ENCODE results near the gene DIDO1. TPM values are rescaled to one million over a fixed set of nuclear protein-coding genes. Genes with fewer than 3 reads are reported as not detected.

Gene DIDO1
- polyA plus RNA-seq, 1 experiment: 19.8 TPM

- peaks cover 32% of the 10 kb centered on the region for H3K36me3 ChIP-seq (ENCODE audit: control insufficient read depth, insufficient read depth, low read length)
- no peak overlapping the region for H3K4me3 ChIP-seq (ENCODE audit: low read depth, low read length)
- ChIA-PET CTCF (interaction anchor here (0.9 to 1.5 kb wide), 2 partner anchors 24 to 47 kb away, joined by 3 to 7 read pairs; no protein-coding TSS in a partner anchor), POLR2A (no interaction called here)
- TF ChIP-seq, protein P1, sequence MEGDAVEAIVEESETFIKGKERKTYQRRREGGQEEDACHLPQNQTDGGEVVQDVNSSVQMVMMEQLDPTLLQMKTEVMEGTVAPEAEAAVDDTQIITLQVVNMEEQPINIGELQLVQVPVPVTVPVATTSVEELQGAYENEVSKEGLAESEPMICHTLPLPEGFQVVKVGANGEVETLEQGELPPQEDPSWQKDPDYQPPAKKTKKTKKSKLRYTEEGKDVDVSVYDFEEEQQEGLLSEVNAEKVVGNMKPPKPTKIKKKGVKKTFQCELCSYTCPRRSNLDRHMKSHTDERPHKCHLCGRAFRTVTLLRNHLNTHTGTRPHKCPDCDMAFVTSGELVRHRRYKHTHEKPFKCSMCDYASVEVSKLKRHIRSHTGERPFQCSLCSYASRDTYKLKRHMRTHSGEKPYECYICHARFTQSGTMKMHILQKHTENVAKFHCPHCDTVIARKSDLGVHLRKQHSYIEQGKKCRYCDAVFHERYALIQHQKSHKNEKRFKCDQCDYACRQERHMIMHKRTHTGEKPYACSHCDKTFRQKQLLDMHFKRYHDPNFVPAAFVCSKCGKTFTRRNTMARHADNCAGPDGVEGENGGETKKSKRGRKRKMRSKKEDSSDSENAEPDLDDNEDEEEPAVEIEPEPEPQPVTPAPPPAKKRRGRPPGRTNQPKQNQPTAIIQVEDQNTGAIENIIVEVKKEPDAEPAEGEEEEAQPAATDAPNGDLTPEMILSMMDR (IDR thresholded peaks at IDR 0.05; ENCODE audit: insufficient read depth, low read depth, low read length): no peak
- no peaks in the 10 kb centered on the region for H3K27me3 ChIP-seq (ENCODE audit: control insufficient read depth, insufficient read depth, low read length)
- DNase-seq (ENCODE audit: low read depth): no peak
Measured at GRCh38 chr20:62947532-62948300, 21.4 kb upstream of the DIDO1 start.

GRCh38 chr20:62946918-62947317, 20.6 kb upstream of the DIDO1 start:
- ChIA-PET CTCF (interaction anchor here (0.9 kb wide), 1 partner anchor 25 kb away, joined by 3 read pairs; no protein-coding TSS in a partner anchor), POLR2A (no interaction called here)
- TF ChIP-seq, protein P1 (IDR thresholded peaks at IDR 0.05; ENCODE audit: insufficient read depth, low read depth, low read length): no peak
- DNase-seq (ENCODE audit: low read depth): no peak
- Histone ChIP-seq H3K27me3 (ENCODE audit: control insufficient read depth, insufficient read depth, low read length) (no peaks in the 10 kb centered on the region), H3K4me3 (ENCODE audit: low read depth, low read length) (no peak overlapping the region), H3K36me3 (ENCODE audit: control insufficient read depth, insufficient read depth, low read length) (peaks cover 32% of the 10 kb centered on the region)

GRCh38 chr20:62945771-62946339, 19.6 kb upstream of the DIDO1 start:
- CTCF ChIA-PET: interaction anchor here (1.8 kb wide), 1 partner anchor 27 kb away, joined by 5 read pairs; no protein-coding TSS in a partner anchor
- peaks cover 32% of the 10 kb centered on the region for H3K36me3 ChIP-seq (ENCODE audit: control insufficient read depth, insufficient read depth, low read length)
- POLR2A ChIA-PET: no interaction called here
- TF ChIP-seq, protein P1 (IDR thresholded peaks at IDR 0.05; ENCODE audit: insufficient read depth, low read depth, low read length): no peak
- no peaks in the 10 kb centered on the region for H3K27me3 ChIP-seq (ENCODE audit: control insufficient read depth, insufficient read depth, low read length)
- no peak overlapping the region for H3K4me3 ChIP-seq (ENCODE audit: low read depth, low read length)
- no peak for DNase-seq (ENCODE audit: low read depth)

DNA sequence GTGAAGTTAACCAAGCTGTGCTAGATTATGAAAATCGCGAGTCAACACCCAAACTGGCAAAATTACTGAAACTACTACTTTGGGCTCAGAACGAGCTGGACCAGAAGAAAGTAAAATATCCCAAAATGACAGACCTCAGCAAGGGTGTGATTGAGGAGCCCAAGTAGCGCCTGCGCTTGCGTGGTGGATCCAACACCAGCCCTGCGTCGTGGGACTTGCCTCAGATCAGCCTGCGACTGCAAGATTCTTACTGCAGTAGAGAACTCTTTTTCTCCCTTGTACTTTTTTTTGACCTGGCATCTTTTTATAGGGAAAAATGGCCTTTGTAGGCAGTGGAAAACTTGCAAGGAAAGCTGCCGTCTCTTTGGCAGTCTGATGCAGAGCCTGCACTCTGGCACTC, 18.4 kb upstream of the DIDO1 start:
- CTCF ChIA-PET: interaction anchor here (1.8 kb wide), 1 partner anchor 28 kb away, joined by 5 read pairs; no protein-coding TSS in a partner anchor
- POLR2A ChIA-PET: no interaction called here
- TF ChIP-seq, protein P1 (IDR thresholded peaks at IDR 0.05; ENCODE audit: insufficient read depth, low read depth, low read length): no peak
- no peak for DNase-seq (ENCODE audit: low read depth)
- Histone ChIP-seq H3K27me3 (ENCODE audit: control insufficient read depth, insufficient read depth, low read length) (no peaks in the 10 kb centered on the region), H3K36me3 (ENCODE audit: control insufficient read depth, insufficient read depth, low read length) (peaks cover 29% of the 10 kb centered on the region), H3K4me3 (ENCODE audit: low read depth, low read length) (no peak overlapping the region)

DNA sequence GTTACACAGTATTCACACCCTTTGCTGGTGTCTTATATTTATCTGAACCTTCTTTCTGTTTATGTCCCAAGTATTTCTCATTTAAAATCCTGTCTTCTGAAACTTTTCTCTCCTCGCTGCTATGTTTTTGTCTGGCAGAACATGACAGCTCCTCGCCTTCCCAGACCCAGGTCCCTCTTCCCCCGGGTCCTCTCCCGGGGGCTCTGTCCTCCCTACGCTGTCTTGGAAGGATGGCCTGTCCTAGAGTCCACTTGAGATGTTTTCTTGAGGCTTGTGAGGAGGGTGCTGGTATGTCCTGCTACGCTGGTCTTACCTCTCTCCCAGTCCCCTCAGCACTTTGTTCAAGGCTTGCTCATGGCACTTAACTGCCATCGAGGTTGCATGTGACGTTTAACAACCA, 17.9 kb upstream of the DIDO1 start:
- CTCF ChIA-PET: interaction anchor here (1.8 kb wide), 1 partner anchor 29 kb away, joined by 5 read pairs; no protein-coding TSS in a partner anchor
- Histone ChIP-seq H3K4me3 (ENCODE audit: low read depth, low read length) (no peak overlapping the region), H3K36me3 (ENCODE audit: control insufficient read depth, insufficient read depth, low read length) (peaks cover 30% of the 10 kb centered on the region), H3K27me3 (ENCODE audit: control insufficient read depth, insufficient read depth, low read length) (no peaks in the 10 kb centered on the region)
- POLR2A ChIA-PET: no interaction called here
- TF ChIP-seq, protein P1 (IDR thresholded peaks at IDR 0.05; ENCODE audit: insufficient read depth, low read depth, low read length): no peak
- no peak for DNase-seq (ENCODE audit: low read depth)

All from BJ (cell line).